Muscle layer of duodenum (tissue), 2 donors: ENCODE results near the gene PRLR.

Source experiments
- H3K27ac ChIP-seq: one replicate; pipeline ENCODE4 v1.7.0; 2013; ENCODE audit warnings: mild to moderate bottlenecking, low read length
- H3K27me3 ChIP-seq: one replicate; pipeline ENCODE4 v1.7.0; 2013; ENCODE audit warnings: low read depth, mild to moderate bottlenecking, control low read depth, low read length
- H3K36me3 ChIP-seq, 2 donors: one replicate each; pipeline ENCODE4 v1.7.0; 2013; ENCODE audit warnings: low read length in 2 of 2, control low read depth in 1 of 2, mild to moderate bottlenecking in 1 of 2; ENCODE audit not compliant: insufficient read depth in 2 of 2, control insufficient read depth in 1 of 2
- H3K4me1 ChIP-seq, 2 donors: one replicate each; pipeline ENCODE4 v1.7.0; 2013; ENCODE audit warnings: low read length in 2 of 2, mild to moderate bottlenecking in 2 of 2, control low read depth in 1 of 2, moderate library complexity in 1 of 2; ENCODE audit not compliant: insufficient read depth in 2 of 2, control insufficient read depth in 1 of 2
- H3K4me3 ChIP-seq, 2 donors: one replicate each; pipeline ENCODE4 v1.7.0; 2013; ENCODE audit warnings: low read length in 2 of 2, low read depth in 1 of 2, mild to moderate bottlenecking in 1 of 2
- H3K9me3 ChIP-seq, 2 donors: one replicate each; pipeline ENCODE4 v1.7.0; 2013; ENCODE audit warnings: low read length in 2 of 2, control low read depth in 1 of 2, mild to moderate bottlenecking in 1 of 2; ENCODE audit not compliant: control insufficient read depth in 1 of 2
- donor health status: healthy.

PRLR gene

GRCh38 chr5:35158622-35159369, 71.5 kb downstream of the PRLR start:
- H3K27ac ChIP-seq = no peak overlapping the region
- no peaks in the 10 kb centered on the region for H3K9me3 ChIP-seq
- H3K4me3 ChIP-seq = no peak overlapping the region
- H3K27me3 ChIP-seq = no peaks in the 10 kb centered on the region
- no peaks in the 10 kb centered on the region for H3K36me3 ChIP-seq
- H3K4me1 ChIP-seq = peaks cover 0 to 11% of the 10 kb centered on the region in 2 donors

GRCh38 chr5:35158204-35158603, 72.1 kb downstream of the PRLR start:
- Histone ChIP-seq H3K4me1 (peaks cover 0 to 11% of the 10 kb centered on the region in 2 donors), H3K27ac (no peak overlapping the region), H3K36me3 (no peaks in the 10 kb centered on the region), H3K9me3 (no peaks in the 10 kb centered on the region), H3K27me3 (no peaks in the 10 kb centered on the region), H3K4me3 (no peak overlapping the region)

- Histone ChIP-seq H3K27ac (no peak overlapping the region), H3K9me3 (no peaks in the 10 kb centered on the region), H3K36me3 (no peaks in the 10 kb centered on the region), H3K4me3 (no peak overlapping the region), H3K4me1 (no peaks in the 10 kb centered on the region), H3K27me3 (no peaks in the 10 kb centered on the region)
These were observed 76.8 kb downstream of the PRLR start for GRCh38 chr5:35153375-35153932.

- no peak overlapping the region for H3K4me3 ChIP-seq
- H3K27me3 ChIP-seq = no peaks in the 10 kb centered on the region
- no peak overlapping the region for H3K27ac ChIP-seq
- no peaks in the 10 kb centered on the region for H3K4me1 ChIP-seq
- no peaks in the 10 kb centered on the region for H3K9me3 ChIP-seq
- H3K36me3 ChIP-seq = no peaks in the 10 kb centered on the region
These were observed 77.6 kb downstream of the PRLR start for GRCh38 chr5:35152733-35153132.

GRCh38 chr5:35151146-35151920, 79.0 kb downstream of the PRLR start:
- H3K36me3 ChIP-seq = no peaks in the 10 kb centered on the region
- no peaks in the 10 kb centered on the region for H3K4me1 ChIP-seq
- H3K4me3 ChIP-seq = no peak overlapping the region
- H3K9me3 ChIP-seq = no peaks in the 10 kb centered on the region
- no peak overlapping the region for H3K27ac ChIP-seq
- no peaks in the 10 kb centered on the region for H3K27me3 ChIP-seq

GRCh38 chr5:35149041-35149440, 81.2 kb downstream of the PRLR start:
- no peaks in the 10 kb centered on the region for H3K36me3 ChIP-seq
- no peaks in the 10 kb centered on the region for H3K9me3 ChIP-seq
- H3K4me1 ChIP-seq = no peaks in the 10 kb centered on the region
- no peak overlapping the region for H3K27ac ChIP-seq
- H3K4me3 ChIP-seq = no peak overlapping the region
- no peaks in the 10 kb centered on the region for H3K27me3 ChIP-seq

- Histone ChIP-seq H3K4me3 (no peak overlapping the region), H3K27me3 (no peaks in the 10 kb centered on the region), H3K36me3 (no peaks in the 10 kb centered on the region), H3K9me3 (no peaks in the 10 kb centered on the region), H3K27ac (no peak overlapping the region), H3K4me1 (no peaks in the 10 kb centered on the region)
These were observed 83.9 kb downstream of the PRLR start for GRCh38 chr5:35146406-35146805.

GRCh38 chr5:35145691-35146317, 84.5 kb downstream of the PRLR start:
- no peak overlapping the region for H3K4me3 ChIP-seq
- no peaks in the 10 kb centered on the region for H3K9me3 ChIP-seq
- H3K27me3 ChIP-seq = no peaks in the 10 kb centered on the region
- H3K27ac ChIP-seq = no peak overlapping the region
- no peaks in the 10 kb centered on the region for H3K36me3 ChIP-seq
- no peaks in the 10 kb centered on the region for H3K4me1 ChIP-seq

GRCh38 chr5:35145012-35145411, 85.3 kb downstream of the PRLR start:
- no peaks in the 10 kb centered on the region for H3K9me3 ChIP-seq
- no peaks in the 10 kb centered on the region for H3K4me1 ChIP-seq
- H3K27ac ChIP-seq = no peak overlapping the region
- no peak overlapping the region for H3K4me3 ChIP-seq
- H3K36me3 ChIP-seq = no peaks in the 10 kb centered on the region
- H3K27me3 ChIP-seq = no peaks in the 10 kb centered on the region

GRCh38 chr5:35143841-35144240, 86.4 kb downstream of the PRLR start:
- Histone ChIP-seq H3K4me3 (no peak overlapping the region), H3K27ac (no peak overlapping the region), H3K4me1 (no peaks in the 10 kb centered on the region), H3K36me3 (no peaks in the 10 kb centered on the region), H3K27me3 (no peaks in the 10 kb centered on the region), H3K9me3 (no peaks in the 10 kb centered on the region)

GRCh38 chr5:35141739-35142138, 88.5 kb downstream of the PRLR start:
- H3K9me3 ChIP-seq = no peaks in the 10 kb centered on the region
- H3K36me3 ChIP-seq = no peaks in the 10 kb centered on the region
- no peak overlapping the region for H3K27ac ChIP-seq
- no peaks in the 10 kb centered on the region for H3K27me3 ChIP-seq
- H3K4me3 ChIP-seq = no peak overlapping the region
- no peaks in the 10 kb centered on the region for H3K4me1 ChIP-seq
